GM23338 (cell line): ENCODE measurements around the gene TOP2A. TPM values are rescaled to one million over a fixed set of nuclear protein-coding genes. Genes with fewer than 3 reads are reported as not detected.

Experiments
- ATAC-seq: fragments of 200-7000 bp; cut with Tn5 transposase; 3 replicates; pipeline ENCODE4 v1.9.1; 2020
- DNase-seq: peaks from one replicate; pipeline ENCODE4 v3.0.0-alpha.2; 2015; ENCODE audit warnings: low spot score
- H2AFZ ChIP-seq: fragments of 200-600 bp; sonication (generic); 2 replicates; pipeline ENCODE4 v1.8.0; 2016; ENCODE audit warnings: antibody characterized with exemption, mild to moderate bottlenecking, moderate library complexity
- H3F3A ChIP-seq: fragments of 200-600 bp; sonication (generic); replicated peaks from 2 replicates; pipeline ENCODE4 v1.8.0; 2017; ENCODE audit warnings: antibody characterized with exemption, mixed run types, low read depth
- H3K27ac ChIP-seq: fragments of 200-600 bp; sonication (generic); 2 replicates; pipeline ENCODE4 v1.6.1; 2016; ENCODE audit warnings: low read depth
- H3K27me3 ChIP-seq: fragments of 200-600 bp; sonication (generic); 2 replicates; pipeline ENCODE4 v1.8.0; 2016; ENCODE audit warnings: mild to moderate bottlenecking, mixed run types, moderate library complexity; ENCODE audit not compliant: insufficient read depth
- H3K36me3 ChIP-seq: fragments of 200-600 bp; sonication (generic); 2 replicates; pipeline ENCODE4 v1.8.0; 2016; ENCODE audit warnings: mild to moderate bottlenecking; ENCODE audit not compliant: insufficient read depth
- H3K4me1 ChIP-seq: fragments of 200-600 bp; sonication (generic); 2 replicates; pipeline ENCODE4 v1.8.0; 2016; ENCODE audit warnings: mild to moderate bottlenecking, moderate library complexity; ENCODE audit not compliant: insufficient read depth
- H3K4me2 ChIP-seq: fragments of 200-600 bp; sonication (generic); 2 replicates; pipeline ENCODE4 v1.7.1; 2017; ENCODE audit warnings: mixed run types
- H3K4me3 ChIP-seq: fragments of 200-600 bp; sonication (generic); 2 replicates; pipeline ENCODE4 v1.6.1; 2016; ENCODE audit warnings: mixed run types
- H3K79me2 ChIP-seq: fragments of 200-600 bp; sonication (generic); replicated peaks from 2 replicates; pipeline ENCODE4 v1.8.0; 2017; ENCODE audit warnings: mild to moderate bottlenecking; ENCODE audit not compliant: insufficient read depth
- H3K9me2 ChIP-seq: fragments of 200-600 bp; sonication (generic); 2 replicates; pipeline ENCODE4 v1.8.0; 2017; ENCODE audit not compliant: insufficient read depth
- H4K20me1 ChIP-seq: fragments of 200-600 bp; sonication (generic); replicated peaks from 2 replicates; pipeline ENCODE4 v1.8.0; 2017; ENCODE audit warnings: mild to moderate bottlenecking; ENCODE audit not compliant: insufficient read depth
- H3K27ac Mint-ChIP-seq: 2 replicates; pipeline ENCODE4 v1.8.0; 2020; ENCODE audit warnings: inconsistent platforms, mild to moderate bottlenecking, moderate library complexity, mixed read lengths
- H3K27me3 Mint-ChIP-seq: 3 replicates; pipeline ENCODE4 v1.8.0; 2022; ENCODE audit warnings: low read depth, mild to moderate bottlenecking, moderate library complexity, mixed read lengths, inconsistent platforms; ENCODE audit not compliant: insufficient read depth, poor library complexity
- H3K36me3 Mint-ChIP-seq: 3 replicates; pipeline ENCODE4 v1.8.0; 2021; ENCODE audit warnings: low read depth, mild to moderate bottlenecking, inconsistent platforms, moderate library complexity, mixed read lengths
- H3K4me1 Mint-ChIP-seq: 3 replicates; pipeline ENCODE4 v1.8.0; 2020; ENCODE audit warnings: mild to moderate bottlenecking, inconsistent platforms, mixed read lengths
- H3K4me3 Mint-ChIP-seq: 3 replicates; pipeline ENCODE4 v1.8.0; 2021; ENCODE audit warnings: moderate library complexity, mild to moderate bottlenecking, inconsistent platforms, mixed read lengths
- H3K9me3 Mint-ChIP-seq: 3 replicates; pipeline ENCODE4 v1.8.0; 2020; ENCODE audit warnings: moderate library complexity, mild to moderate bottlenecking, inconsistent platforms, mixed read lengths
- CREB1 ChIP-seq: fragments of 250-450 bp; sonication (Bioruptor Pico); IDR thresholded peaks from 2 replicates; pipeline ENCODE4 v1.5.0; 2020; ENCODE audit warnings: low read depth, mild to moderate bottlenecking, moderate library complexity
- EZH2 ChIP-seq: fragments of 200-600 bp; sonication (generic); IDR thresholded peaks from one replicate; pipeline ENCODE4 v1.8.0; 2017; ENCODE audit warnings: antibody characterized with exemption, mild to moderate bottlenecking, low read depth; ENCODE audit not compliant: unreplicated experiment
- EZH2phosphoT487 ChIP-seq: fragments of 200-600 bp; sonication (generic); IDR thresholded peaks from one replicate; pipeline ENCODE4 v1.8.1; 2018; ENCODE audit warnings: antibody characterized with exemption; ENCODE audit not compliant: unreplicated experiment
- NANOG ChIP-seq: IDR thresholded peaks from 2 replicates; pipeline ENCODE4 v1.6.1; 2016; ENCODE audit warnings: antibody characterized with exemption, borderline replicate concordance
- POLR2AphosphoS5 ChIP-seq: IDR thresholded peaks from 2 replicates; pipeline ENCODE4 v1.6.1; 2016; ENCODE audit warnings: antibody characterized with exemption, low read depth
- ZNF114 ChIP-seq: fragments of 250-450 bp; sonication (Bioruptor Pico); IDR thresholded peaks from 2 replicates; pipeline ENCODE4 v1.5.0; 2020; ENCODE audit warnings: mild to moderate bottlenecking, moderate library complexity
- ZNF331 ChIP-seq: fragments of 250-450 bp; sonication (Bioruptor Pico); IDR thresholded peaks from 2 replicates; pipeline ENCODE4 v1.5.0; 2020; ENCODE audit warnings: low read depth, mild to moderate bottlenecking, moderate library complexity
- polyA plus RNA-seq: library from polyadenylated mRNA; unstranded; fragments of >200 nt; fragmentation: Nextera tagmentation; extraction: Ambion mirVana; gene quantifications from 2 replicates; pipeline ENCODE4 v1.2.1, GENCODE V29; 2016
- total RNA-seq: library from RNA; depleted of rRNA; stranded (reverse); fragments of >200 nt; shearing (Covaris generic); gene quantifications from 2 replicates; pipeline ENCODE4 v1.2.3, GENCODE V29; 2014
- TF ChIP-seq, protein P1 (sequence below), 2 experiments: fragments of 200-600 bp in 1 of 2; sonication (generic) in 1 of 2; conservative IDR thresholded peaks; 2 replicates each; pipeline versions ENCODE4 v1.5.1 to v1.6.1; 2016 to 2017; ENCODE audit warnings: antibody characterized with exemption in 2 of 2, low read depth in 2 of 2, mild to moderate bottlenecking in 2 of 2, moderate library complexity in 1 of 2
- TF ChIP-seq, protein P2 (sequence below): IDR thresholded peaks from one replicate; pipeline ENCODE4 v1.6.1; 2018; ENCODE audit warnings: antibody characterized with exemption; ENCODE audit not compliant: unreplicated experiment
- TF ChIP-seq, protein P3 (sequence below): IDR thresholded peaks from 2 replicates; pipeline ENCODE4 v1.6.1; 2016; ENCODE audit warnings: antibody characterized with exemption
- TF ChIP-seq, protein P4 (sequence below): fragments of 250-450 bp; sonication (Bioruptor Pico); IDR thresholded peaks from 2 replicates; pipeline ENCODE4 v1.5.0; 2020; ENCODE audit warnings: mild to moderate bottlenecking, moderate library complexity

TOP2A gene
- total and polyA plus RNA-seq, 2 experiments from 2014 or later = 263 to 442 TPM

DNA sequence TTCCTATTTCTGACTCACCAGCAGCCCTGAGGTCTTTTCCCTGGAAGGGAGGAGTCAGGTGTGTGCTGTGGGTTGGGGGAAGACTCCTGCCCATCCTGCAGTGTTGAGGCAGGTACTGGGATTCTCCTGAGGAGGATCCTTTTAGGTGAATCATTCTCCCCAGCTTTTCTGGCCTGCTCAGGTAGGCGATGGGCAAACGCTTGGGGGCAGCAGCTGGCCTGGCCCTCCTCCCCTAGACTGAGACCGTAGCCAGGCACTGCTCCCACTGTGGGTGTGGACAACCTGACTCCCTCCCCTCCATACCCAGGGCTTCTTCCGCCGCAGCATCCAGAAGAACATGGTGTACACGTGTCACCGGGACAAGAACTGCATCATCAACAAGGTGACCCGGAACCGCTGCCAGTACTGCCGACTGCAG lies 68.2 kb downstream of the TOP2A start (continued):
- no peak for TF ChIP-seq ZNF331 (CRISPR knock-in tag)
- TF ChIP-seq EZH2 = no peak
- TF ChIP-seq, protein P1, sequence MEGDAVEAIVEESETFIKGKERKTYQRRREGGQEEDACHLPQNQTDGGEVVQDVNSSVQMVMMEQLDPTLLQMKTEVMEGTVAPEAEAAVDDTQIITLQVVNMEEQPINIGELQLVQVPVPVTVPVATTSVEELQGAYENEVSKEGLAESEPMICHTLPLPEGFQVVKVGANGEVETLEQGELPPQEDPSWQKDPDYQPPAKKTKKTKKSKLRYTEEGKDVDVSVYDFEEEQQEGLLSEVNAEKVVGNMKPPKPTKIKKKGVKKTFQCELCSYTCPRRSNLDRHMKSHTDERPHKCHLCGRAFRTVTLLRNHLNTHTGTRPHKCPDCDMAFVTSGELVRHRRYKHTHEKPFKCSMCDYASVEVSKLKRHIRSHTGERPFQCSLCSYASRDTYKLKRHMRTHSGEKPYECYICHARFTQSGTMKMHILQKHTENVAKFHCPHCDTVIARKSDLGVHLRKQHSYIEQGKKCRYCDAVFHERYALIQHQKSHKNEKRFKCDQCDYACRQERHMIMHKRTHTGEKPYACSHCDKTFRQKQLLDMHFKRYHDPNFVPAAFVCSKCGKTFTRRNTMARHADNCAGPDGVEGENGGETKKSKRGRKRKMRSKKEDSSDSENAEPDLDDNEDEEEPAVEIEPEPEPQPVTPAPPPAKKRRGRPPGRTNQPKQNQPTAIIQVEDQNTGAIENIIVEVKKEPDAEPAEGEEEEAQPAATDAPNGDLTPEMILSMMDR (conservative IDR thresholded peaks at IDR 0.05; ENCODE audit: low read depth in 2 of 2) = no peak; a peak in 1 of 4 replicates

DNA sequence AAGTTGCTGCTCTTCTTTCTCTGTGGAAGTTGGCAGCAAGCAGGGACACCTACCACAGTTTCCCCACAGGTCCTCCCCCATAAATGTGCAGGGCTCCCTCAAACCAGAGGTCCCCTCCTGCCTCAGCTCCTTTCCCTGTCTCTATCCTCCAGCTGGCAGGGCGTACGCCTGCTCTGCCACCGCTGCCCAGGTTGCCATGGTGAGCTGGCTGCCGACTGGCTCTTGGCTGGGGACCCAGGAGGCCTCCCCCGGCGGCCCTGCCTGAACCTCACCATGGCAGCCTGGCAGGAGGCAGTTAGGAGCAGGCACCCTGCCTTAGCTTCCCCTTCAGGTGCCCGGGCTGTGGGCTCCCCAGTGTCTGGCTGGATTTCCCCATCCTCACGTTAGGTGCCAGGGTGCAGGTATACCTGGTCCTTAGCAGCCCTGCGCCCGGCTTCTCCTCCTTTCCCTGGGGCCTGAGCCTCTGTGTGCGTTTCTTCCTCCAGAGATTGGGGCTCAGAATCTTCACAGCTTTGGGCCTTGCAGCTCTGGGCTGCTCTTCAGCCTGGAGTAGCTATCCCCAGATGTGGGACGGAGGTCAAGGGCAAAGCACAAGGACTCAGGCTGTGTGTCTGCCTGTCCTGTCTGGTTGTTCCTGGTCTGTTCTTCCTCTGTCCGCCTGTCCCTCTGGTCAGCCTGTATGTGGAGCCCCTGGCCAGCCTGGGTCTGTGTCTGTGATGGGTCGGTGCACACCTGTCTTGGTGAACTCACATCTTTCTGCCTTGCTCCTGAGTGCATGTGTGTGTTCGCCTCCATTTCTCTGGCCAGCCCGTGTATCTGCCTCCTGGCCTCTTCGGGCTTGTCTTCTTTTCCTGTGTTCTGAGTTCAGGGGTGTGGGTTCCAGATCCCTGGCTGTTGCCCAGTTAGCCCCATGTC lies 68.9 kb downstream of the TOP2A start:
- Histone ChIP-seq H4K20me1 (peaks cover 6% of the 10 kb centered on the region; the same call in 1 of the 2 replicates), H3K27ac (no peak overlapping the region)
- TF ChIP-seq, protein P2, sequence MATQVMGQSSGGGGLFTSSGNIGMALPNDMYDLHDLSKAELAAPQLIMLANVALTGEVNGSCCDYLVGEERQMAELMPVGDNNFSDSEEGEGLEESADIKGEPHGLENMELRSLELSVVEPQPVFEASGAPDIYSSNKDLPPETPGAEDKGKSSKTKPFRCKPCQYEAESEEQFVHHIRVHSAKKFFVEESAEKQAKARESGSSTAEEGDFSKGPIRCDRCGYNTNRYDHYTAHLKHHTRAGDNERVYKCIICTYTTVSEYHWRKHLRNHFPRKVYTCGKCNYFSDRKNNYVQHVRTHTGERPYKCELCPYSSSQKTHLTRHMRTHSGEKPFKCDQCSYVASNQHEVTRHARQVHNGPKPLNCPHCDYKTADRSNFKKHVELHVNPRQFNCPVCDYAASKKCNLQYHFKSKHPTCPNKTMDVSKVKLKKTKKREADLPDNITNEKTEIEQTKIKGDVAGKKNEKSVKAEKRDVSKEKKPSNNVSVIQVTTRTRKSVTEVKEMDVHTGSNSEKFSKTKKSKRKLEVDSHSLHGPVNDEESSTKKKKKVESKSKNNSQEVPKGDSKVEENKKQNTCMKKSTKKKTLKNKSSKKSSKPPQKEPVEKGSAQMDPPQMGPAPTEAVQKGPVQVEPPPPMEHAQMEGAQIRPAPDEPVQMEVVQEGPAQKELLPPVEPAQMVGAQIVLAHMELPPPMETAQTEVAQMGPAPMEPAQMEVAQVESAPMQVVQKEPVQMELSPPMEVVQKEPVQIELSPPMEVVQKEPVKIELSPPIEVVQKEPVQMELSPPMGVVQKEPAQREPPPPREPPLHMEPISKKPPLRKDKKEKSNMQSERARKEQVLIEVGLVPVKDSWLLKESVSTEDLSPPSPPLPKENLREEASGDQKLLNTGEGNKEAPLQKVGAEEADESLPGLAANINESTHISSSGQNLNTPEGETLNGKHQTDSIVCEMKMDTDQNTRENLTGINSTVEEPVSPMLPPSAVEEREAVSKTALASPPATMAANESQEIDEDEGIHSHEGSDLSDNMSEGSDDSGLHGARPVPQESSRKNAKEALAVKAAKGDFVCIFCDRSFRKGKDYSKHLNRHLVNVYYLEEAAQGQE = no peak
- TF ChIP-seq NANOG (no peak), EZH2phosphoT487 (no peak), ZNF114 (CRISPR knock-in tag) (no peak), CREB1 (CRISPR knock-in tag) (no peak), POLR2AphosphoS5 (no peak)
- TF ChIP-seq, protein P3, sequence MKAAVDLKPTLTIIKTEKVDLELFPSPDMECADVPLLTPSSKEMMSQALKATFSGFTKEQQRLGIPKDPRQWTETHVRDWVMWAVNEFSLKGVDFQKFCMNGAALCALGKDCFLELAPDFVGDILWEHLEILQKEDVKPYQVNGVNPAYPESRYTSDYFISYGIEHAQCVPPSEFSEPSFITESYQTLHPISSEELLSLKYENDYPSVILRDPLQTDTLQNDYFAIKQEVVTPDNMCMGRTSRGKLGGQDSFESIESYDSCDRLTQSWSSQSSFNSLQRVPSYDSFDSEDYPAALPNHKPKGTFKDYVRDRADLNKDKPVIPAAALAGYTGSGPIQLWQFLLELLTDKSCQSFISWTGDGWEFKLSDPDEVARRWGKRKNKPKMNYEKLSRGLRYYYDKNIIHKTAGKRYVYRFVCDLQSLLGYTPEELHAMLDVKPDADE = no peak
- TF ChIP-seq, protein P4, sequence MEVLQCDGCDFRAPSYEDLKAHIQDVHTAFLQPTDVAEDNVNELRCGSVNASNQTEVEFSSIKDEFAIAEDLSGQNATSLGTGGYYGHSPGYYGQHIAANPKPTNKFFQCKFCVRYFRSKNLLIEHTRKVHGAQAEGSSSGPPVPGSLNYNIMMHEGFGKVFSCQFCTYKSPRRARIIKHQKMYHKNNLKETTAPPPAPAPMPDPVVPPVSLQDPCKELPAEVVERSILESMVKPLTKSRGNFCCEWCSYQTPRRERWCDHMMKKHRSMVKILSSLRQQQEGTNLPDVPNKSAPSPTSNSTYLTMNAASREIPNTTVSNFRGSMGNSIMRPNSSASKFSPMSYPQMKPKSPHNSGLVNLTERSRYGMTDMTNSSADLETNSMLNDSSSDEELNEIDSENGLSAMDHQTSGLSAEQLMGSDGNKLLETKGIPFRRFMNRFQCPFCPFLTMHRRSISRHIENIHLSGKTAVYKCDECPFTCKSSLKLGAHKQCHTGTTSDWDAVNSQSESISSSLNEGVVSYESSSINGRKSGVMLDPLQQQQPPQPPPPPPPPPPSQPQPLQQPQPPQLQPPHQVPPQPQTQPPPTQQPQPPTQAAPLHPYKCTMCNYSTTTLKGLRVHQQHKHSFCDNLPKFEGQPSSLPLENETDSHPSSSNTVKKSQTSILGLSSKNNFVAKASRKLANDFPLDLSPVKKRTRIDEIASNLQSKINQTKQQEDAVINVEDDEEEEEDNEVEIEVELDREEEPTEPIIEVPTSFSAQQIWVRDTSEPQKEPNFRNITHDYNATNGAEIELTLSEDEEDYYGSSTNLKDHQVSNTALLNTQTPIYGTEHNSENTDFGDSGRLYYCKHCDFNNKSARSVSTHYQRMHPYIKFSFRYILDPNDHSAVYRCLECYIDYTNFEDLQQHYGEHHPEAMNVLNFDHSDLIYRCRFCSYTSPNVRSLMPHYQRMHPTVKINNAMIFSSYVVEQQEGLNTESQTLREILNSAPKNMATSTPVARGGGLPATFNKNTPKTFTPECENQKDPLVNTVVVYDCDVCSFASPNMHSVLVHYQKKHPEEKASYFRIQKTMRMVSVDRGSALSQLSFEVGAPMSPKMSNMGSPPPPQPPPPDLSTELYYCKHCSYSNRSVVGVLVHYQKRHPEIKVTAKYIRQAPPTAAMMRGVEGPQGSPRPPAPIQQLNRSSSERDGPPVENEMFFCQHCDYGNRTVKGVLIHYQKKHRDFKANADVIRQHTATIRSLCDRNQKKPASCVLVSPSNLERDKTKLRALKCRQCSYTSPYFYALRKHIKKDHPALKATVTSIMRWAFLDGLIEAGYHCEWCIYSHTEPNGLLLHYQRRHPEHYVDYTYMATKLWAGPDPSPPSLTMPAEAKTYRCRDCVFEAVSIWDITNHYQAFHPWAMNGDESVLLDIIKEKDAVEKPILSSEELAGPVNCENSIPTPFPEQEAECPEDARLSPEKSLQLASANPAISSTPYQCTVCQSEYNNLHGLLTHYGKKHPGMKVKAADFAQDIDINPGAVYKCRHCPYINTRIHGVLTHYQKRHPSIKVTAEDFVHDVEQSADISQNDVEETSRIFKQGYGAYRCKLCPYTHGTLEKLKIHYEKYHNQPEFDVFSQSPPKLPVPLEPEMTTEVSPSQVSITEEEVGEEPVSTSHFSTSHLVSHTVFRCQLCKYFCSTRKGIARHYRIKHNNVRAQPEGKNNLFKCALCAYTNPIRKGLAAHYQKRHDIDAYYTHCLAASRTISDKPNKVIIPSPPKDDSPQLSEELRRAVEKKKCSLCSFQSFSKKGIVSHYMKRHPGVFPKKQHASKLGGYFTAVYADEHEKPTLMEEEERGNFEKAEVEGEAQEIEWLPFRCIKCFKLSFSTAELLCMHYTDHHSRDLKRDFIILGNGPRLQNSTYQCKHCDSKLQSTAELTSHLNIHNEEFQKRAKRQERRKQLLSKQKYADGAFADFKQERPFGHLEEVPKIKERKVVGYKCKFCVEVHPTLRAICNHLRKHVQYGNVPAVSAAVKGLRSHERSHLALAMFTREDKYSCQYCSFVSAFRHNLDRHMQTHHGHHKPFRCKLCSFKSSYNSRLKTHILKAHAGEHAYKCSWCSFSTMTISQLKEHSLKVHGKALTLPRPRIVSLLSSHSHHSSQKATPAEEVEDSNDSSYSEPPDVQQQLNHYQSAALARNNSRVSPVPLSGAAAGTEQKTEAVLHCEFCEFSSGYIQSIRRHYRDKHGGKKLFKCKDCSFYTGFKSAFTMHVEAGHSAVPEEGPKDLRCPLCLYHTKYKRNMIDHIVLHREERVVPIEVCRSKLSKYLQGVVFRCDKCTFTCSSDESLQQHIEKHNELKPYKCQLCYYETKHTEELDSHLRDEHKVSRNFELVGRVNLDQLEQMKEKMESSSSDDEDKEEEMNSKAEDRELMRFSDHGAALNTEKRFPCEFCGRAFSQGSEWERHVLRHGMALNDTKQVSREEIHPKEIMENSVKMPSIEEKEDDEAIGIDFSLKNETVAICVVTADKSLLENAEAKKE = no peak

More for the DNA sequence above, 68.9 kb downstream of the TOP2A start:
- no peaks in the 10 kb centered on the region for H3K36me3 ChIP-seq
- Mint-ChIP-seq H3K27me3 (peaks cover 51% of the 10 kb centered on the region), H3K4me3 (no peak overlapping the region; the same call in 2 of the 3 replicates), H3K4me1 (peaks cover 90% of the 10 kb centered on the region), H3K9me3 (no peaks in the 10 kb centered on the region), H3K36me3 (peaks cover 33% of the 10 kb centered on the region), H3K27ac (no peak overlapping the region)
- H3K9me2 ChIP-seq = no peaks in the 10 kb centered on the region
- peaks cover 73% of the 10 kb centered on the region for H3K4me1 ChIP-seq
- peaks cover 21% of the 10 kb centered on the region for H3F3A ChIP-seq
- H3K4me2 ChIP-seq = peak overlapping the region; percentile 99
- H3K4me3 ChIP-seq = peak overlapping the region; percentile 92; the same call in 1 of the 2 replicates
- no peak overlapping the region for H2AFZ ChIP-seq
- H3K27me3 ChIP-seq = peaks cover 36% of the 10 kb centered on the region
- no peak for ATAC-seq
- no peak for DNase-seq
- H3K79me2 ChIP-seq = peaks cover under 1% of the 10 kb centered on the region; the same call in 1 of the 2 replicates
